CD4-positive, alpha-beta T cell treated with Interleukin-6 at 100 ng/mL for 8 hours (primary cell): Measurements from ENCODE around the gene IMP3.

Experiments used
- DNase-seq: peaks from one replicate; pipeline ENCODE4 v3.0.0-alpha.2; 2020; ENCODE audit warnings: mixed read lengths, low spot score

IMP3 gene

DNA sequence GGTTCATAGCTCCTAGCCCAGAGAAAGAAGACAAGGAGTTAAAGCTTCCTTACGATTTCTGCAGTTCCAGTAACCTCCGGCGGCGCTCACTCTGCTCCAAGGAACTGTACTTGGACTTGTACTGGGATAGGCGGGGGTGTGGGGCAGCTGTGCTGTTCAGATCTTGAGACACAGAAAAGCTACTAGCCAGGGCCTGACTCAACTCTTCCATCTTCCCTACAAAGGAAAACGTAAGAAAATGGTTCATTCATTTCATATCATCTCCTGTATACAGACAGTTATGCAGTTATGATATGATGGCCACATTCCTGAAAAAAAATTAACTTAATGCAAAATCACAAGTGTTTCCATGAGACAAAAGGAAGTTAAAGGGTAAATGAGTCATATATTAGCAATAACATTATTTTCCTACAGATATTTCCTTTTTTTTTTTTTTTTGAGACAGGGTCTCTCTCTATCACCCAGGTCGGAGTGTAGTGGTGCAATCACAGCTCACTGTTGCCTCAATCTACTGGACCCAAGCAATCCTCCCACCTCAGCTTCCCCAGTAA, 19.1 kb downstream of the IMP3 start:
- DNase-seq = no peak

- no peak for DNase-seq
Observed at GRCh38 chr15:75620058-75620820, 19.8 kb downstream of the IMP3 start.

- DNase-seq = no peak
Observed at GRCh38 chr15:75616766-75617165, 23.3 kb downstream of the IMP3 start.

DNA sequence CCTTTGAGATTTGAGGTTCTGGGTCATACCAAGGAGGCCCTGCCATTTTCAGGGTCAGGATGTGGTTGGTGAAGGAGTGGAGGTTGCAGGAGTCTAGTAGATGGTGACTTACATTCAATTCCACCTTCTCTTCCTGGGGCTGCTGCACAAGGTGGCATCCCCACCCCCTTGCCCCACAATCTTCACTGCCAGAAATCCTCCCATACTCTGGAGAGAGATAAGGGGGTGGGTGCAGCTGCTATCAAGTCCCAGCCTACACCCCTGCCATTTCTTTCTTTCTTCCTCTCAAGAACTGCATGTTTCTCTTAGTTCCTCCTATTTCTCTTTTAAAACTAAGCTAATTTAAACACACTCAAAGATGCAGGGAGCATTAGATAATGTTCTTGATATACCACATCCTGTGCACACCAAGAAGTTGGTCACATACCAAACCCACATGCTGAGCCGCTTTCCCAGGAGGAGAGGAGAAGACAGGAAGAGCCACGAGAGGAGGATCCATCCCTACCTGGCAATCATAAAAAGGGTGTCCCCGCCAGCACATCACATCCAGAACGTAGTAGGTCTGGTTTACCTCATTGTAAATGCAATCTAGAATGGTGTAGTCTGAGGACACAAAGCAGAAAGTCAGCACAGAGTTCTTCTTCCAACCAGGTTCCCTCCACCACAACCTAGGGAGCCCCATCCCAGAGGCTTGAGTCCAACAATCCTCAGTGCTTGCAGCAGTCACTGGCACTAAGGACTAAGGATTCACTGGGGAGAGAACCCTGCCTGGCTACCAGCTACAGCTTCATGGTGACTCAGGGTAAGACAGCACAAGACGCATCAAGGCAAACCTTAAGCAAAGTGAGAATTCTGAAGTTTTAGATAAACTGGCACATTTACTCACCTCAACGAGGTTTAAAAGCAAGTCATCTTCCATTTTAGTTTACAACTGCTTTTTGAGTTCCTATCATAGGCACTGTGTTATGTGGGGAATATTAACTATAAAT, 33.0 kb downstream of the IMP3 start:
- peak; percentile 48 for DNase-seq

DNA sequence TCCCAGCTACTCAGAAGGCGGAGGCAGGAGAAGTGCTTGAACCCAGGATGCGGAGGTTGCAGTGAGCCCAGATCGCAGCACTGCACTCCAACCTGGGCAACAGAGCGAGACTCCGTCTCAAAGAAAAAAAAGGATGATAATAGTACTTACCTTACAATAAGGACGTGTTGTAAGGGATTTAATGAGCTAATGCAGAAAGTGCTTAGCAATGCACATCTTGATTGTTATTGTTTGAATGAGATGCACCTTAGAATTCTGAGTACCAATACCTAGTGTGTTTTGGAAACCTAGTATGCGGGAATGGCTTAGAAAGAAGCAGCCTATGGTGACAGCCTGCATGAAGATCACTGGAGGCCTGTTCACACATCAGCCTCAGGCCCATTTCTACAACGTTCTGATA, 34.0 kb downstream of the IMP3 start:
- no peak for DNase-seq

DNA sequence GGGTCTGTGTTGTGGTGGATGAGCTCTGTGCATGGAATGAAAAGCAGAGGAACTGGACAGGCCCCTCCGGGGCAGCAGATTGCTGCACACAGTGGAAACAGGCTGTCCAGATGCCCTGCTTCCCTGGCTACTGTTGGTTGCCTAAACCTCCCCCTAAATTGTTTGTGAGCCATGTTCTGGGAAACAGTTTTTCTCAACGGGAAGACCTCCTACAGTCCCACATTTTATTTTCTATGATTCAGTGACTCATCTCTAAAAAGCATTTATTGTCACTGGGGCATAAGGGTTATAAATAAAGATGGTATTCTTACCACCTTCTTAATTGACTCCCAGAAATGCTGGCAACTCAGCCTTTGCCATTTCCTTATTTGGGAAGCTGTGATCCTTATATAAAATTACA, 40.6 kb downstream of the IMP3 start:
- no peak for DNase-seq

GRCh38 chr15:75598361-75598760, 41.7 kb downstream of the IMP3 start:
- DNase-seq = no peak

GRCh38 chr15:75597667-75598341, 42.2 kb downstream of the IMP3 start:
- DNase-seq = peak; percentile 12

GRCh38 chr15:75596703-75597345, 43.2 kb downstream of the IMP3 start:
- no peak for DNase-seq

GRCh38 chr15:75594276-75594675, 45.7 kb downstream of the IMP3 start:
- no peak for DNase-seq

- DNase-seq = no peak
Observed at GRCh38 chr15:75591655-75592364, 48.2 kb downstream of the IMP3 start.

GRCh38 chr15:75590239-75590638, 49.8 kb downstream of the IMP3 start:
- no peak for DNase-seq
